Left lung (tissue), 14 donors: ENCODE measurements around the gene SLC12A3. TPM values are rescaled to one million over a fixed set of nuclear protein-coding genes. Genes with fewer than 3 reads are reported as not detected.

Source experiments
- ATAC-seq: fragments of 200-7000 bp; cut with Tn5 transposase; one replicate; pipeline ENCODE4 v1.9.1; 2020; ENCODE audit warnings: moderate library complexity
- DNase-seq, 4 donors: peaks; one replicate each; pipeline ENCODE4 v3.0.0-alpha.2; 2013 to 2020
- H3K27ac ChIP-seq, 2 donors: fragments of 200-600 bp; sonication (generic) in 1 of 2; one replicate each; pipeline versions ENCODE4 v1.5.0 to v1.8.0; 2020 to 2021
- H3K27me3 ChIP-seq, 2 donors: fragments of 200-600 bp; sonication (generic) in 1 of 2; one replicate each; pipeline versions ENCODE4 v1.5.0 to v1.8.0; 2020 to 2021
- H3K36me3 ChIP-seq, 2 donors: fragments of 200-600 bp; sonication (generic) in 1 of 2; one replicate each; pipeline versions ENCODE4 v1.5.0 to v1.8.0; 2020 to 2021
- H3K4me1 ChIP-seq, 2 donors: fragments of 200-600 bp; one replicate each; pipeline ENCODE4 v1.8.0; 2021
- H3K4me3 ChIP-seq, 2 donors: fragments of 200-600 bp; sonication (generic) in 1 of 2; one replicate each; pipeline versions ENCODE4 v1.5.0 to v1.8.0; 2020 to 2021; ENCODE audit warnings: mild to moderate bottlenecking in 1 of 2
- H3K9me3 ChIP-seq, 2 donors: fragments of 200-600 bp; sonication (generic) in 1 of 2; one replicate each; pipeline versions ENCODE4 v1.5.0 to v1.8.0; 2020 to 2021
- CTCF ChIP-seq, 2 donors: fragments of 200-600 bp; sonication (generic) in 1 of 2; IDR thresholded peaks; one replicate each; pipeline versions ENCODE4 v1.5.0 to v1.8.0; 2021; ENCODE audit warnings: antibody characterized with exemption in 2 of 2
- intact Hi-C, 2 donors: fragments of 100-400 bp; cut with DNase I; formaldehyde crosslinking; loops; one replicate each; pipeline versions ENCODE4 v1.11.2 to v1.14.2; 2022
- long read RNA-seq, 12 donors: library from polyadenylated mRNA in 2 of 12; unstranded in 2 of 12; transcript quantifications; one replicate each; pipeline ENCODE4 v2.0.0 and lab custom pipeline, GENCODE V29; 2019 to 2026
- polyA plus RNA-seq, 6 donors: library from polyadenylated mRNA; unstranded; fragments of 120-200 nt; gene quantifications; one replicate each; pipeline ENCODE4 v1.2.1, GENCODE V29; 2013; ENCODE audit not compliant: insufficient read length in 6 of 6
- total RNA-seq, 2 donors: library from RNA; stranded (reverse); fragmentation: NEBNext Ultra II Directional; extraction: Animal tissue kit (Norgen Biotek cat#: 25700); gene quantifications; one replicate each; pipeline ENCODE4 v1.2.1, GENCODE V29; 2021
- donor health status: DM: no; HTN: yes; CAD: no.
- donor health status: DM: no; HTN: no; CAD: no.

The SLC12A3 gene
- total RNA-seq = not detected
- under 1 TPM; 0.13 to 0.49 (median 0.20) TPM for polyA plus RNA-seq
- long read RNA-seq, donor 1, partial matches to known transcripts = 0 of 1 reads
- long read RNA-seq, donor 1, other reads (novel, unspliced or antisense) = 0 of 1 reads
- long read RNA-seq, donor 2 = 0 reads
- long read RNA-seq, donor 3 = 0 reads
- long read RNA-seq, donor 4 = 0 reads
- long read RNA-seq, donor 5 = 0 reads
- long read RNA-seq, donor 6 = 0 reads
- long read RNA-seq, donor 7 = 0 reads
- long read RNA-seq, donor 8 = 0 reads
- long read RNA-seq, donor 9 = 0 reads
- long read RNA-seq, donor 10 = 0 reads
- long read RNA-seq, donor 11 = 0 reads
- long read RNA-seq, donor 12 = 0 reads

GRCh38 chr16:56864960-56865359, at the start of gene SLC12A3:
TSS of gene SLC12A3 (plus strand) at chr16:56865207. CDS start at chr16:56865236, 29 bp downstream.
- intact Hi-C loops = no loop called here
- Histone ChIP-seq H3K4me1 (peaks cover 0 to 32% of the 10 kb centered on the region in 2 donors), H3K9me3 (no peaks in the 10 kb centered on the region), H3K36me3 (no peaks in the 10 kb centered on the region), H3K27me3 (no peaks in the 10 kb centered on the region), H3K4me3 (no peak within 1 kb of the TSS), H3K27ac (no peak within 1 kb of the TSS)
- ATAC-seq (no peak), DNase-seq (no peak)
- no peak for TF ChIP-seq CTCF (IDR thresholded peaks at IDR 0.05)

GRCh38 chr16:56815721-56816120, 49.3 kb upstream of the SLC12A3 start:
- H3K4me3 ChIP-seq = no peak overlapping the region
- intact Hi-C loops = no loop called here
- no peak overlapping the region for H3K27ac ChIP-seq
- DNase-seq (no peak), ATAC-seq (no peak)
- no peak for TF ChIP-seq CTCF (IDR thresholded peaks at IDR 0.05)
- H3K4me1 ChIP-seq = peaks cover 0 to 3% of the 10 kb centered on the region in 2 donors
- H3K9me3 ChIP-seq = no peaks in the 10 kb centered on the region
- no peaks in the 10 kb centered on the region for H3K27me3 ChIP-seq
- peaks cover 0 to 17% of the 10 kb centered on the region in 2 donors for H3K36me3 ChIP-seq

- no peak overlapping the region for H3K27ac ChIP-seq
- no peaks in the 10 kb centered on the region for H3K27me3 ChIP-seq
- H3K36me3 ChIP-seq = peaks cover 0 to 30% of the 10 kb centered on the region in 2 donors
- H3K9me3 ChIP-seq = no peaks in the 10 kb centered on the region
- intact Hi-C loops = no loop called here
- H3K4me1 ChIP-seq = peaks cover 0 to 3% of the 10 kb centered on the region in 2 donors
- no peak for TF ChIP-seq CTCF (IDR thresholded peaks at IDR 0.05)
- DNase-seq (no peak), ATAC-seq (no peak)
- no peak overlapping the region for H3K4me3 ChIP-seq
Observed at GRCh38 chr16:56817056-56817455, 48.0 kb upstream of the SLC12A3 start.

- no peak overlapping the region for H3K27ac ChIP-seq
- H3K4me1 ChIP-seq = no peaks in the 10 kb centered on the region
- ATAC-seq (no peak), DNase-seq (no peak)
- H3K27me3 ChIP-seq = no peaks in the 10 kb centered on the region
- H3K4me3 ChIP-seq = no peak overlapping the region
- no peaks in the 10 kb centered on the region for H3K9me3 ChIP-seq
- no peak for TF ChIP-seq CTCF (IDR thresholded peaks at IDR 0.05)
- H3K36me3 ChIP-seq = peaks cover 0 to 37% of the 10 kb centered on the region in 2 donors
- intact Hi-C loops = no loop called here
Observed at GRCh38 chr16:56817938-56818337, 47.1 kb upstream of the SLC12A3 start.

- Histone ChIP-seq H3K27ac (no peak overlapping the region), H3K27me3 (no peaks in the 10 kb centered on the region), H3K9me3 (no peaks in the 10 kb centered on the region), H3K36me3 (peaks cover 0 to 80% of the 10 kb centered on the region in 2 donors), H3K4me3 (no peak overlapping the region), H3K4me1 (no peaks in the 10 kb centered on the region)
- TF ChIP-seq CTCF (IDR thresholded peaks at IDR 0.05) = no peak
- DNase-seq (no peak), ATAC-seq (no peak)
- intact Hi-C loops = no loop called here
Observed at GRCh38 chr16:56823081-56823733, 41.8 kb upstream of the SLC12A3 start.
